ENCODE data around the gene SGTA. TPM values are rescaled to one million over a fixed set of nuclear protein-coding genes. Genes with fewer than 3 reads are reported as not detected.

The SGTA gene
- total and polyA plus RNA-seq, 9 of the 15 experiments (the other 6 are each of a cell fraction or from before 2014, with no cell fraction given): 1.4 to 110 (median 49.9) TPM

DNA sequence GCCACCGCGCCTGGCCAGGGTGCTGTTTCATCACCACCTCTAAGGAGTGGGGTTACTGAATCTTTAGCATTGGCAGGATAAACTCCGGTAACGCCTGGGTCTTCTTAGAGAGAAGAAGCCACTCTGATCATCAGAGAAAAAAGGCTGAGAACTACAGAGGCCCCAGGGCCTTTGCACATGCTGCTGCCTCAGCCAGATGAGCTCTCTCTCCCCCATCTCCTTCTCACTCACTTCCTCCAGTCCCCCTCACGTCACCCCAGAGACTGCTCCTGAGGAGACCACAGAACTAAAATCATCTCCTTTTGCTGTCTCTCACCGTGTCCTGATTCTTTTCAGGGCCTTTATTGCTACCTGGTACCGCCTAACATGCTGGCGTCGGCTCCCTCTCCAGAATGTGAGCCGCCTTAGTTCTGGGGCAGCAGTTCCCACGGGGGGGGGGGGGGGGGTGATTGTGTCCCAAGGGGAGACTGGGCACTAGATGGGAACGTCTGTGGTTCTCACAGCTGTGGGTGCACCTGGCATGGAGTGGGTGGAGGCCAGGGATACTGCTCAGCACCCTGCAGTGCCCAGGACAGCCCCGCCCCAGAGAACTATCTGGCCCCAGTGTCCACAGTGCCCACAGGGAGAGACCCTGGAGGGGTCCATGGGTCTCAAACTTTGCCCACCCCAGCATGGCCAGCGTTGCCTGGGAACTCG, 56.8 kb downstream of the SGTA start:
- H3K4me2 ChIP-seq (ENCODE audit: insufficient read depth, low read length): no peak overlapping the region
- no peak overlapping the region for H2AFZ ChIP-seq (ENCODE audit: low read depth, low read length)
- H3K4me3 ChIP-seq: no peak overlapping the region
- H3K4me1 ChIP-seq (replicated peaks in 1 of 2; ENCODE audit: control insufficient read depth in 2 of 2, insufficient read depth in 2 of 2, low read length in 2 of 2): peaks cover 17 to 67% of the 10 kb centered on the region in 2 experiments
- intact Hi-C loops (cut with micrococcal nuclease): no loop called here
- no peaks in the 10 kb centered on the region for H3K79me2 ChIP-seq (ENCODE audit: control insufficient read depth, insufficient read depth, low read length)
- no peak for DNase-seq (ENCODE audit: extremely low read depth in 1 of 4, low spot score in 3 of 4)
- no peak for FAIRE-seq
- no peak overlapping the region for H3K27ac ChIP-seq (ENCODE audit: extremely low read depth, low read depth, low read length)
- in situ Hi-C loops (cut with MboI): no loop called here
- peaks cover 13% of the 10 kb centered on the region; the same call in 1 of the 2 replicates for H4K20me1 ChIP-seq (replicated peaks; ENCODE audit: control insufficient read depth, insufficient read depth, low read length)
- ChIA-PET POLR2A (interaction anchor here (0.6 to 4.5 kb wide), 4 partner anchors 8 to 496 kb away, joined by 3 to 21 read pairs (median 6); partner anchors contain the start of gene SLC39A3), CTCF (ENCODE audit: low intra/inter-chr PET ratio) (no interaction called here)
- WGBS (ENCODE audit: insufficient coverage, low coverage, missing lambda C conversion rate): 51% methylated on average over 7 of the region's 15 CpGs
- peaks cover 1% of the 10 kb centered on the region; the same call in 1 of the 3 replicates for H3K36me3 ChIP-seq (ENCODE audit: control insufficient read depth, insufficient read depth, low read length)
- peak overlapping the region in 1 of 2 experiments; percentile 24; a peak in 1 of 4 replicates for H3K9ac ChIP-seq (ENCODE audit: insufficient read depth in 1 of 2, low read depth in 2 of 2, low read length in 2 of 2)
- peaks cover 6% of the 10 kb centered on the region for H3K9me1 ChIP-seq (ENCODE audit: control insufficient read depth, insufficient read depth, low read length)
- no TSS peak for BruUV-seq (replicated peaks)
- no peak for ATAC-seq
- peaks cover 2 to 10% of the 10 kb centered on the region in 2 experiments; a peak in 2 of 5 replicates for H3K27me3 ChIP-seq (ENCODE audit: control insufficient read depth in 2 of 2, insufficient read depth in 2 of 2, low read length in 2 of 2)
- H3K9me3 ChIP-seq (replicated peaks; ENCODE audit: control insufficient read depth, insufficient read depth, low read depth, low read length): no peaks in the 10 kb centered on the region
- TF ChIP-seq MCM2 (IDR thresholded peaks at IDR 0.05; ENCODE audit: low read depth) (no peak), ELF2 (CRISPR knock-in tag; IDR thresholded peaks at IDR 0.05) (no peak), SMAD3 (CRISPR knock-in tag; conservative IDR thresholded peaks at IDR 0.05) (no peak), BCOR (IDR thresholded peaks at IDR 0.05) (peak; percentile 62; the same call in 1 of the 2 replicates), SRSF9 (IDR thresholded peaks at IDR 0.05; ENCODE audit: borderline replicate concordance, low read depth, low read length) (no peak), CBX2 (IDR thresholded peaks at IDR 0.05; ENCODE audit: insufficient read depth, low read length, poor library complexity, severe bottlenecking) (no peak), NFRKB (IDR thresholded peaks at IDR 0.05; ENCODE audit: low read depth) (no peak), E2F8 (IDR thresholded peaks at IDR 0.05; ENCODE audit: low read depth, partially characterized antibody) (no peak), ZNF518B (CRISPR knock-in tag; IDR thresholded peaks at IDR 0.05) (no peak), SETDB1 (IDR thresholded peaks at IDR 0.05; ENCODE audit: low read length) (no peak), ZNF224 (CRISPR knock-in tag; IDR thresholded peaks at IDR 0.05) (no peak), CAMTA2 (CRISPR knock-in tag; conservative IDR thresholded peaks at IDR 0.05) (no peak), RBM25 (IDR thresholded peaks at IDR 0.05; ENCODE audit: low read depth, low read length, severe bottlenecking) (peak; percentile 86), ZNF12 (CRISPR knock-in tag; IDR thresholded peaks at IDR 0.05) (no peak), CREM (IDR thresholded peaks at IDR 0.05; ENCODE audit: low read depth) (no peak)
- TF ChIP-seq, protein P1, sequence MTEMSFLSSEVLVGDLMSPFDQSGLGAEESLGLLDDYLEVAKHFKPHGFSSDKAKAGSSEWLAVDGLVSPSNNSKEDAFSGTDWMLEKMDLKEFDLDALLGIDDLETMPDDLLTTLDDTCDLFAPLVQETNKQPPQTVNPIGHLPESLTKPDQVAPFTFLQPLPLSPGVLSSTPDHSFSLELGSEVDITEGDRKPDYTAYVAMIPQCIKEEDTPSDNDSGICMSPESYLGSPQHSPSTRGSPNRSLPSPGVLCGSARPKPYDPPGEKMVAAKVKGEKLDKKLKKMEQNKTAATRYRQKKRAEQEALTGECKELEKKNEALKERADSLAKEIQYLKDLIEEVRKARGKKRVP (CRISPR knock-in tag; IDR thresholded peaks at IDR 0.05): no peak

All from K562 (cell line).